GM18508 (cell line): ENCODE results near the gene MYRIP.

Source experiments
- ATAC-seq: cut with Tn5 transposase; IDR thresholded peaks from one replicate; pipeline ENCODE4 v1.9.1; 2021; ENCODE audit warnings: moderate number of reproducible peaks; ENCODE audit not compliant: insufficient read depth, unreplicated experiment

Gene MYRIP

DNA sequence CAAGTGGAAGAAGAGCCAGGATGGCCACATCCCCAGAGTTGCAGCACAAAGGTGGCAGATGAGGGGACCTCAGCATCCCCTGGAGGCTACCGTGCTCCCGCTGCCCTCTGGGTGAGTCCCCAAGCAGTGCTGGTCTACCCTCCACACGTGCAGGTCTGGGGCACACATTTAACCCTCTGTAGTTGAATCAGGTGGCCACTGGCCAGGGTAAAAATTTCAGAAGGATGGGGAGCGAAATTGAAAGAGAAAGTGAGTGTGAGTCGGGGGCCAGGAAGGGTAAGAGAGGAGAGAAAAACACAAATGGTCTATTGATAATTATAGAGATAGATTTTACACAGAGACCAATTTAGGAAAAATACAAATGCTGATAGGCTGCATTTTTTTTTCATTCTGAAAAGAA is 360.6 kb downstream of the MYRIP start:
- peak; percentile 27 for ATAC-seq

- peak; percentile 94 for ATAC-seq
These were observed 361.0 kb downstream of the MYRIP start for GRCh38 chr3:40170395-40170794.

- ATAC-seq, result no peak
These were observed 363.2 kb downstream of the MYRIP start for GRCh38 chr3:40172560-40172959.

GRCh38 chr3:40173227-40173721 is 363.9 kb downstream of the MYRIP start:
- no peak for ATAC-seq

- no peak for ATAC-seq
These were observed 368.7 kb downstream of the MYRIP start for GRCh38 chr3:40178012-40178594.

GRCh38 chr3:40179016-40179415 is 369.6 kb downstream of the MYRIP start:
- no peak for ATAC-seq

DNA sequence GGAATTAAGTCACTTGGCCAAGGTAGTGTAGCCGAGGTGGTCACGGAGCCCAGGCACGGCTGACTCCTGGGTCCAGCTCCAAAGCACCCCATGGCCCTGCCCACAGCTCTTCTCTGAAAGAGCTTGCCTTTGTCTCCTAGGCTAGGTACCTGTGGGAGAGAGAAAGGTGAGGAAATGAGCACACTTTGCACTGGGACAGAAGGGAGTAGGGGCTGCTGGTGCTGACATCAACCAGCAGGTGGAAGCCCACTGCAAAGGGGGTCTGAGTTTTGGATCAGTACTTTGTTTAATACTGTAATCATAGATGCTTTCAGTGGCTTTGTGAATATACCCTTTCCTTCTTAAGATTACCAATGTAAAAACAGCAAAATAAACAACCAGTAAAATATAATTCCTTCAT is 371.8 kb downstream of the MYRIP start:
- ATAC-seq, result no peak

DNA sequence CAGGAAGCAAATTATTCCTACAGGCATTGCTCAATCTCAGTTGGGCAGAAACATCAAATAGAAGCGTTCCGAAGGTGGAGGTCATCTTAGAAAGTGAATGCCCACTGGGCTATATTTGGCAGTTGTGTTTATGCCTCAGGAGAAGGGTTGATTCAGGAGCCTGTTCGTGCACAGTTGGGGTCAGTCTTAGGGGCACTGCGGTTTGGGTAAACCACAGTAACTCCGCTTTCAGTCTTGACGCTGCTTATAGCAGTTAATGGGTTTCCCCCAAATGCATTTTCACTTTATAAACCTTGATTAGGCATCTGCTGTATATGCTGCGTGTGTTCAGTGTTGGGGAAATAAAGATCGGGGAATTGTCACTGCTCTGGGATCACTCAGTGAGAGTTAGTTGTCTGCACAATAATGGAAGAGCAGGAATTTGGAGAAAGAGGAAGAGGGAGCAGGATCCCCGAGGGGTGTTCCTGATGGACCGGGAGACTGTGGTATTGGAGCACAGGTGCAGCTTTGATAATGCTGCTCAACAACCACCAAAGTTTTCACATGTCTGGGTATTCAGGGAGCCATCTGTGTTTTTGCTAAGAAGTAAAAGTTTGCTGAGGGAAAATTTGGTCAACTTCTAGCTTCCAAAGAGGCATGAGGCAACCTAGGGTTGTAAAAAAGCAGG is 375.8 kb downstream of the MYRIP start:
- no peak for ATAC-seq

GRCh38 chr3:40186508-40186907 is 377.1 kb downstream of the MYRIP start:
- ATAC-seq, result no peak

DNA sequence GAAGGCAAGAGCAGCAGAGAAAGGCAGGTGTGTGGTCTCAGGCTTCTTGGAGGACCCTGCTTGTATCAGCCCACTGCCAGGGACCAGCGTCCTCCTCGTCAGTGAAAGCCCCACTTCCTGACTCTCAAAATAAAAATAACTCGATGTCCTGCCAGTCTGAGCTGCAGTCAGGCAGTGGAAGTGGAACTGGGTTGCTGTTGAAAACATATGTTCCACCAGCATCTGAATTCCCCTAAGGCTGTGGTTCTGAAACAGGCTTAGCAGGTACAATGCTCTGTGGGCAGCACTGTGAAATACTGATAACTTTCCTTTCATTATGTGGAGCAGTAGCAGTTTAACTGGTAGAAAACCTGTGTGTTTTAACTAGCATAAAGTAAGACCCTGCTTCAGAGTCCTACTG is 378.5 kb downstream of the MYRIP start:
- ATAC-seq, result peak; percentile 70

- ATAC-seq, result no peak
These were observed 379.7 kb downstream of the MYRIP start for GRCh38 chr3:40189118-40189517.

GRCh38 chr3:40190056-40190455 is 380.6 kb downstream of the MYRIP start:
- no peak for ATAC-seq

GRCh38 chr3:40191251-40191650 is 381.8 kb downstream of the MYRIP start:
- ATAC-seq, result no peak

GRCh38 chr3:40191850-40192448 is 382.5 kb downstream of the MYRIP start:
- no peak for ATAC-seq

DNA sequence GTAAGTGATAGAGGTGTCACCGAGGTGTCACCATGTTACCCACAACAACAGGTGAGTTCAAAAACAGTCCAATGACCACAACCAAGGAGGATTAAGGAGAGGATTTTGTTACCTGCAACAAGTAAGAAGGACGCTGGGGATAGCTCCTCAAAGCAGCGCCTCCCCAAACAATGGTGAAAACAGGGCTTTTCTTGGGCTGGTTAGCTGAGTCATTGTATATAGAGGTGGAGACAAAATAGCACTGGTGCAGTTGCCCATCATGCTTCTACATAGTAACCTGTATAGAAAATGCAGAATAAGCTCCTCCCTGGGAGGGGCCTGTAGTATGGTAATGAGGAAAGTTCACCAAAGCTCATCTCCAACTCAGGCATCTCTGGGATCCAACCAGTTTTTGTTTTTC is 383.2 kb downstream of the MYRIP start:
- ATAC-seq, result no peak

DNA sequence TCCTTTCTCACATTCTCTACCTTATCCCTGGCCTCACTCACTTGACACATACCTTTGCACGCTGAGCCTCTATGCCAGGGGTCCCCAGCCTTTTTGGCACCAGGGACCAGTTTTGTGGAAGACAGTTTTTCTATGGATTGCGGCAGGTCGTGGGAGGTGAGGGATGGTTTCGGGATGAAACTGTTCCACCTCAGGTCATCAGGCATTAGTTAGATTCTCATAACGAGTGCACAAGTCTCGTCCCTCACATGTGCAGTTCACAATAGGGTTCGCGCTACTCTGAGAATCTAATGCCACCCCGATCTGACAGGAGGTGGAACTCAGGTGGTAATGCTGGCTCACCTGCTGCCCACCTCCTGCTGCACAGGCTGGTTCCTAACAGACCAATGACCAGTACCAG is 387.6 kb downstream of the MYRIP start:
- ATAC-seq, result no peak

DNA sequence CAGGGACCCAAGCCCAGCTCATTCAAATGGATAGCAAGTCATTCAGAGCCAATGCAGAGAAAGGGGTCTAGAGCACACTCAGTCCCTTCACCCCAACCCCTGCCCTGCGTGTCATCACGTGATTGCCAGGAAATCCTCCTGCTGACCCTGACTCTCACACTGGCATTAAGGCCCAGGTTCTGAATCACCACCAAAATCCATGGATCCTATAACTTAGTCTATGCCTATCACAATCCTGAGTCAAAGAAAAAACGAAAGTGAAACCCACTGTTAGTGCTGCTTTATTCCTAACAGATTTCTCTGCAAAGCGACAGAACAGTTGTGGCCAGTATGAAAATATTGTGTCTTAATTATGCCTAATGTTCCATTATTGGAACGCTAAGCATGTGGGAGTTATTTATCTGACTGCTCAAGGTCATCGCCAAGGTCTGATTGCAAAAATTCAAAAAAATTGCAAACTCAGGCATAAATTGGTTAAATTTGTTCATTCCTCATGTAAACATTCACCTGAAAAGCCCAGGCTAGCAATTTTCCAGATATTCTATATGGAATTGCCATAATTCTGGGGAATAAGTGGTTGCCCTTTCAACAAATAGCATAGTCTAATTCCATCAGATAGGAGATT is 391.4 kb downstream of the MYRIP start:
- ATAC-seq, result no peak

GRCh38 chr3:40201770-40202169 is 392.4 kb downstream of the MYRIP start:
- ATAC-seq, result no peak

GRCh38 chr3:40206522-40206921 is 397.1 kb downstream of the MYRIP start:
- no peak for ATAC-seq

- ATAC-seq, result no peak
These were observed 398.4 kb downstream of the MYRIP start for GRCh38 chr3:40207796-40208195.

- no peak for ATAC-seq
These were observed 398.8 kb downstream of the MYRIP start for GRCh38 chr3:40208251-40208650.
